ENCODE measurements around the gene RBPJ.
"Not testable (repeated sequence)": the region's sequence is repeated elsewhere in the genome, so short reads cannot be mapped to it uniquely, and the experiment has no call there.

RBPJ gene

DNA sequence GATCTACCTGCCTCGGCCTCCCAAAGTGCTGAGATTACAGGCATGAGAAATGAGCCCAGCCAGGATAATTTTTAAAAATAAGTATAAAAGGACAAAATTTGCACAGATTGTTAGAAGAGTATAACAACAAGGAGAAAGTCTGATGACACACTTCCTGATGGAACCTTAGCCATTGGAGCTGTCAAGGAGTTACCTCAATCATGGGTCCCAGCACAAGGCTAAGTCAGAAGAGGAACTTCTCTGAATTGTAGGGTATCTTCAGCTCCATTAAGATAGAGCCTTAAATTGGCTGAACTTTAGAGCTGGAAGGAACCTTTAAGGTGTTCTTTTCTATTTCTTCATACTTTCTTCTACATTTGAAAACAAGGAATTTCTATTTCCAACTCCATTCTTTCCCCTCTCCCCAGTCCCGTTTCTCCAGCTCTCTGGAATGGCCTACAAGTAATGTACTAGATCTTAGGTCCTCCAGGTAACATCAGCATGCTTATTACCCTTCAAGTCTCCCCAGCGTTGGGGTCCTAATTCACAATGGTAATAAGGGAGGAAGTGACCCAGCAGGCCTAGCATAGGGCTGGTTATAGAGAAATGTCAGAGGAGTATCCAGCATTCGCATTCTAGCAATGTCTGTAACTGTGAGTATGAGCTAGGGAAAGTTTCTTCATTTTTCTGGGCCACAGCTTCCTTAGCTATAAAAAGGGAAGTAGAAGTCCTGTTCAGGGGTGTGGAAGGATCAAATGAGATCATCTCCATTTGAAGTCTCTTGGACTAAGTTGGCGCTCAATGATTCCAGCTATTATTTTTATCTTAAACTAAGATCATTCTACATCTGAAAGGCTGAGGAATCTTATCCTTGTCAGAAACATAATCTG lies 18.5 kb upstream of the RBPJ start:
- DNase-seq (ENCODE audit: low read depth), result no peak

DNA sequence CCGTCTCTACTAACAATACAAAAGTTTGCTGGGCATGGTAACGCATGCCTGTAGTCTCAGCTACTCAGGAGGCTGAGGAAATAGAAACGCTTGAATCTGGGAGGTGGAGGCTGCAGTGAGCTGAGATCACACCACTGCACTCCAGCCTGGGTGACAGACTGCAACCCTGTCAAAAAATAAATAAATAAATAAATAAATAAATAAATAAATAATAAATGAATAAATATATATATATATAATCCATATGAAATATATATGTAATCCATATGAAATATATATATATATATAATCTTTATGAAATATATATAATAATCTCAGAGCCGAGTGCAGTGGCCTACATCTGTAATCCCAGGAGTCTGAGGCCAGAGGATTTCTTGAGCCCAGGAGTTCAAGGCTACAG lies 17.8 kb upstream of the RBPJ start:
- no peak for DNase-seq (ENCODE audit: low read depth)

DNA sequence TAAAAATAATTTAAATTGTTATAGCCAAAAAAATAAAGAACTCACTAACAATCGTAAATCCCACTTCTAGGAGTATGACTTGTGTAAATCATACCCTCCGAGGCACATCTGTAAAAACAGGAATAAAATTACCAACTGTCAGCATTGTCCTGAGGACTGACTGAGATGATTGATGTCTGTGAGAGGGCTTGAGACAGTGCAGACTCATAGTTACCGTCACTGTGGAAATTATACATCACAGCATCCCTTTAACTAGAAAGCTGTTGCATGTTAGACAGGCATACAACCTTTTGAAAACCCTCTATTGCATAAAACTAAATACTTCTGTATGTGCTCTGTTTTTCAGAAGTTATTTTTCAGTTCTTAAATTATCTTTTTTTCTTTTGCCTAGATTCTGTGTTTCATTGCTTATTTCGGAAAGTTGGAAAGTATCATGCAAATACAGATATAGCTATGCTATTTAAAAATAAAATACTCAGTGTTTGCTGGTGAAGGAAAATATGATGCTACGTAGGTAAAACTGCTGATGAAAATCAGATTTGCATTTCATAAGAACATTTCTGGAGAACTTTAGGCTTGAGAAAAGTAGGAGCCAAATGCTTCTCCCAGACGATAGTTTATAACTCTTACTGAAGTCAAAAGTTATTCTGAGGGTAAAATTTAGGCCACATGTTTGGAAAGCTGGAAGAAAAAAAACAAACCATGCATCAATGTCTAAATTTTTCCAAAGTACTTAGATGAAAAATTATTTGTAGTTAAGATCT lies 13.6 kb upstream of the RBPJ start:
- DNase-seq (ENCODE audit: low read depth), result no peak

DNA sequence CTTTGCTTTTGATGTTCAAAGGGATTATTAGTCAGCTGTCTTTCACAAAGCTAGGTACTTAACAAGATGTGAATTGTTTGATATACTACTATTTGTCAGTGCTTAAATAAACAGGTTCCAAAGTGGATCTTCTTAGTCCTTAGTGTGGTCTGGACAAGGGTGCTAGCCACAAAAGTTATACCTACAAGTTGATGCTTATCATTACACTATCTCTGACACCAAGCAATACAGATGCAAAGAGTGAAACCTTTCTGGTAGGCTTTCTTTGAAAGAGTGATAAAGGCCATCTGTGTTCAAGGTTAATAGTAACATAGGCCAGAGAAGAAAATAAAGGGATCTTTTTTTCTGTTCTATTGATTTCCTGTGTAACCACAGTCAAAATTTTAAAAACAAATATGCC lies 12.2 kb upstream of the RBPJ start:
- DNase-seq (ENCODE audit: low read depth), result no peak

DNA sequence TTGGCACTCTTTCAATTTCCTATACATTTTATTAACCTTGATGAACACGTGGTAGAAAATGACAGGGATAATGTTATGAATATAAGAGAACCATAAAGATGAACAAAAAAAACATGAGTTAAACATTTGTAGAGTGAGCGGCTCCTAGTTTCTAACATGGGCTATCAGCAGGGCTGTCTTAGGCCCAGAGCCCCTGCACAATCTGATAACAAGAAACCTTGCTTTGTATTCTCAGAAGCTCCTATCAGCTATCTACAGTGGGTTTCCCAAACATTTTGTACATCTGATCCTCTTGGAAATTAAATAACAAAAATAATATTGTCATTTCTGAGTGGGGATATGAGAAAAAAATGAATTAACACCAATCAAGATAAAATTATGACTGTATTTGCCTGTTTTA lies 10.6 kb upstream of the RBPJ start:
- DNase-seq (ENCODE audit: low read depth), result no peak

DNA sequence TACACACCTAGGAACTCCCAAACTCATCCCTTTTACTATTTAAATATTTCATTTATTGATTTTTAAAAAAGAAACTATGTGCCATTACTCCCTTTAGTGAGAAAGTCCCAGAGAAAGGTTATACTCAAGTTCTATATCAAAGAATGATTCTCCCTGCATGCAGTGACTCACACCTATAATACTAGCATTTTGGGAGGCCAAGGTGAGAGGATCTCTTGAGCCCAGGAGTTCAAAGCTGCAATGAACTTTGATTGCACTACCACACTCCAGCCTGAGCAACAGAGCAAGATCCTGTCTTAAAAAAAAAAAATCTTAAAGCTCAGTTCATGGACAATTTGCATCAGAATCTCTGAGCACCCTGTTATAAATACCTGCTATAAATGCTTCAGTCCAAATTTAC lies 9.2 kb upstream of the RBPJ start:
- DNase-seq (ENCODE audit: low read depth), result no peak

DNA sequence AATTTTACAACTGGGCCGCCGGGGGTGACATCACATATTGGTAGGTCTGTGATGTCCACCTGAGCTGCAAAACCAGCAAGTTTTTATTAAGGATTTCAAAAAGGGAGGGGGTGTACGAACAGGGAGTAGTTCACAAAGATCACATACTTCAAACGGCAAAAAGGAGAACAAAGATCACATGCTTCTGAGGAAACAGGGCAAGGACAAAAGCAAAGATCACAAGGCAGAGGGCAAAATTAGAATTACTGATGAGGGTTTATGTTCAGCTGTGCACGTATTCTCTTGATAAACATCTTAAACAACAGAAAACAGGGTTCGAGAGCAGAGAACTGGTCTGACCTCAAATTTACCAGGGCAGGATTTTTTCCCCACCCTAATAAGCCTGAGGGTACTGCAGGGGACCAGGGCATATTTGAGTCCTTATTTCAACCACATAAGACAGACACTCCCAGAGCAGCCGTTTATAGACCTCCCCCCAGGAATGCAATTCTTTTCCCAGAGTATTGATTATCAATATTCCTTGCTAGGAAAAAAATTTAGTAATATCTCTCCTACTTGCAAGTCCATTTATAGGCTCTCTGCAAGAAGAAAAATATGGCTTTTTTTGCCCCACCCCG lies 5.4 kb upstream of the RBPJ start:
- not testable (repeated sequence) for DNase-seq (ENCODE audit: low read depth)

DNA sequence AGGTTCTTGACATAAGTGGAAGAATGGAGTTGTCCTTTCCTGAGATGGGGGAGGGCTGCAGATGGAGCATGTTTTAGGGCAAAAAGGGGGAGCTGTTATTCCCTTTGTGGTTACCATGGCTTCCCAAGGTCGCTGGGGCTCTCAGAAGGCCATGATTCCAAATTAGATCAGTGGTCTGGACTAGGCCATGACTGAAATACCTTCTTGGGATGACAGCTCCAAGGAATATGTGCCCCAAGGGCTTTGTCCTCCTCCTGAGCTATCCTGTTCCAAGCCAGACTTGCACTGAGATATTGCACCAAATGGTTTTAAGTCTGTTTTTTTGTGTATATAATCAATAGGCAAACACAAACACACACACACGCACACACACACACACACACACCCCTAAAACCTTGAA lies 3.0 kb upstream of the RBPJ start:
- DNase-seq (ENCODE audit: low read depth), result no peak

DNA sequence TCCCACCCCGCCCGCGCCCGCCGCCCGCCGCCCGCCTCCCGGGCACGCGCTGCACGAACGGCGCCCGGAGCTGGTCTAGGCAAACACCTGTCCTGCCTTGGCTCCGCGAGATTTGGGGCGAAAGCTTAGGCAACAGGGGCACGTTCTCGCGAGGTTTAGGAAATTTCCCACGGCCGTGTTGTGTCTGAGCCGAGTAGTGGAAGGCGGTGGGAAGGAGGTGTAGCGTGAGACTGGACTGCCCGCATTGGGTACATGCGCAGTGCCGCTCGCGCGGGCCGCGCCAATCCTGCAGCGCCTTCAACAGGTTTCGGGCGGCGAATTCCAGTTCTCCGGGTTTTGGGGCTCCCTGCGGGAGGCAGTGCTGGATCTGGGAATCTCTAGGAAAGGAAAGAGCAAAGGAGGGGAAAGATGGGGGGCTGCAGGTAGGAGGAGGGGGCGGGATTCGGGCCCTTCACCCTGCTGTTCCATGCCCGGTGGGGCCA lies 1.3 kb upstream of the RBPJ start:
- peak; percentile 93 for DNase-seq (ENCODE audit: low read depth)

DNA sequence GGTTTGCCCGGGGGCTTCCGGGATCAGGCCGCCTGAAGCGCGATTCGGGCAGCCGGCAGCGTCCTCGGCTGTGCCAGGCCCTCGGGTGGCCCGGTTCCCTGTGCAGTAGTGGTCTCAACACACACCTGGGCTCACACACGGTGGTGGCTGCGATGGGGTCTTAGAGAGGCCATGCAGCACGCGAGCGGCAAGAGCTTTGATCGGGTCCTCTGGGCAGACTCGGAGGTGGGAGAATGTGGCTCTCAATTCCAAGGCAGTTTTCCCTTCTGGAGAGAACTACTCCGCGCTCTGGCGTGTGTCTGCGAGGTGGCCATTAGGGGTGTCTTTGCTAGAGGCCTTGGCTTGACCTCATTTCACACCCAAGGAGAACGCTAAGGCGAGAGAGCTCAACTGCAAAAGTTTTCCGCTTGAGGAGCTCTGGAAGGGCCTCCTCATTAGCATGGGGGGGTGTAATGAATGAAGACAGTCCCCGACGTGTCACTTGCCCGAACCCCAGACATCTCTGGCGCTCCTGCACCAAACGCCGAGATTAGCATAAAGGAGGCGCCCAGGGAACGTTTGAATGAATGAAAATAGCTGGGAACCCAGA lies 771 bp upstream of the RBPJ start:
- peak; percentile 28 for DNase-seq (ENCODE audit: low read depth)

DNA sequence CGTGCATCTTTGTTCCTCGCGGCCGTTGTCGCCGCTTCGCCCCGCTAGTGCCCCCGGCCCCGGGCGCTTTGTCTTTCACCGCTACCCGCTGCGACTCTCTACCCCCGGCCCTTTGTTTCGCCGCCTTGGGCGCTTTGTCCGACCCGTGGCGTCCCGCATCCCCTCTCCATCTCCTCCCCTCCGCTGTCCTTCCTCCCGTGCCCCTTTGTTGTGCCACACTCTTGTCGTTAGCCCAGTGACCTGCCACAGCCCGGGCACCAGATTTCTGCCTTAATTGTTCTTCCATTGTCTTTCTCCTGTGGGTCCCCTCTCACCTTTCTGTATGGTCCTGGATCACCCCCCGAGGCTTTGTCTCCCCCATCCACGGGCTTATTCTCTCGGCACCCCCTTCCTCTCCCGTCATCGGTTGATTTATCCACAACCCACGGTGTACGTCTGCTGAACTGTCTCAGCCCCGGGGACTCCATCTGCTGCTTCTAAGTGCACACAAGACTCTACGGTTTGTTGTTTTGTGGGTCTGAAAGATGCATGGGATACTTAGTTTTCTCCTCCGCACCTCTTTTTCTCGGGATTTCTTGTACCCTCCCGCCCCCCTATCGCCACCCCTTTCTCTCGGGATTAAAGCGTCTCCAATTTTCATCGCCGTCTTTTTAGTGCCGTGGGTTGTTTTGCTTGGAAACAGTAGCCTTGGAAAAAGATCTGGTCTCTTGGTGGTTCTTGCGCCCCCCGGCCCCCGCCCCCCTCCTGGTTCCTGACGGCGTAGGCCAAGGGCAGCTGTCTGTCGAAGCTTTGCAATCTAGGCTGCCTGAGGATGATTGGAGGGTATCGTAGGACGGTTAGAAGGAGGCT lies 783 bp downstream of the RBPJ start:
- peak; percentile 10 for DNase-seq (ENCODE audit: low read depth)

DNA sequence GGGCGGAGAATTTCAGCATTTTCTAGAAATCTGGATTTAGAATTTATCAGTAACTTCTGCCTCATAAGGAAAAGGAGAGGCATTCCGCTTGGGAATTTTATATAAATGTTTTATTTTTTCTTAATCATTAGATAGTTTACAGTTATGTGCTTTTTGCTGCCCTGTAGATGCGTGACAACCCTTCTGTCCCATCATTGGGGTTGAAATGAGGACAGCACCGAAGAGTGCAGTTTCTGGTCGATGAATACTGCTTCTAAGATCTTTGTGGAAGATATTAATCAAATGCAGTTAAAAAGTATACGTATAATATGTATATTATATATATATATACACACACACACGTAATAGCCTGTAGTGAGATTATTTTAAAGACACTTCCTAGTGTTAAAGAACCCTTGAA lies 1.5 kb downstream of the RBPJ start:
- DNase-seq (ENCODE audit: low read depth), result no peak

DNA sequence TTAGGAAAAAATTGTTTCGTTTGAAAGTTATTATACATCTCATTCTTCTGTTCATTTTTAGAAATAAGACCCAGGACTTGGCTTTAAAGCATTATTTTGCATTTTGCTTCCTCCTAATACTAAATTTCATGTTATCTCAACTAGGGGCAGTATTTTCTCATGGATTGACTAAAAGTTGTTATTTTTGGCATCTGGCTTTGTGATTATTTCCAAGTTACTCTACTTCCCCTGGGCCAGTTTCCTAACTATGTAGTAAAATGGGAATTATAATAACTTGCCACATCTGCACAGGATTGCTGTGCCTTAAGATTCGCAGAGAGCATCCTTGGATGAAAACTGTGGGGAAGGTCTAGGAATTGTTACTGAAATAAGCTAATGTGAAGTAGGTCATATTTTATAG lies 3.0 kb downstream of the RBPJ start:
- no peak for DNase-seq (ENCODE audit: low read depth)

DNA sequence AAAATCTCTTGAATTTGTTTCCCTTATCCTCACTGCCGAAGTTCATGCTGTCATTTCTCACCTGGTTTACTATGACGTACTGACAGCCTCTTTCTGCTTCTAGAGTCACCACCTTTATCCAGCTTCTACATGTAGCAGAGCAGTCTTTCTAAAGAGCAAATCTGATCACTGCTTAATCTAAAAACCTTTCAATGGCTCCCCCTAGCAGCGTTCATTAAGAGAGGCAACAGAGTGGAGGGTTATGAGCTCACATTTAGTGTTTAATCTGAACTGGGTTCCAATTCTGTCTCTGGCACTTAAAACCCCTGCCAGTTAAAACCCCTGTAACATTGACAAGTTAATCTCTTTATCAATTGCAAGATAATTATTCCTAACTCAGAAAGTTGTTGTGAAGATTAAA lies 4.4 kb downstream of the RBPJ start:
- no peak for DNase-seq (ENCODE audit: low read depth)

DNA sequence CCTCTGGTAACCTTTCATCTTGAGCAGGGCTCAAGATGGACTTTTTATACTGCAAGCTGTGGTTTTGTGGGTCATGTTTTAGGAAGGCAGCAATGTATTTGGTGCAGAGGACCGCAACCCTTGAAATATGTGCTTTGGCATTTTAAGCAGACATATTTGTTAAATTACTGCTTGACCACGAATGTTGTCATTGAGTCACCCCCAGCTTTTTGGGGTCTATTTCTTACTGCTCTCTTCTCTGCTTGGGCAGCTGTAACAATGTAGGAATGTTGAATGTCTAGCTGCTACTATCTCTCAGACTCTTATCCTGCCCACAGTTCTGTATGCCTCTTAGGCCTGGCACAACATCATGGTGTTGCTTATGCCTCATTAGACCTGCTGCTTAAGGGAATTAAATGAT lies 6.0 kb downstream of the RBPJ start:
- no peak for DNase-seq (ENCODE audit: low read depth)

DNA sequence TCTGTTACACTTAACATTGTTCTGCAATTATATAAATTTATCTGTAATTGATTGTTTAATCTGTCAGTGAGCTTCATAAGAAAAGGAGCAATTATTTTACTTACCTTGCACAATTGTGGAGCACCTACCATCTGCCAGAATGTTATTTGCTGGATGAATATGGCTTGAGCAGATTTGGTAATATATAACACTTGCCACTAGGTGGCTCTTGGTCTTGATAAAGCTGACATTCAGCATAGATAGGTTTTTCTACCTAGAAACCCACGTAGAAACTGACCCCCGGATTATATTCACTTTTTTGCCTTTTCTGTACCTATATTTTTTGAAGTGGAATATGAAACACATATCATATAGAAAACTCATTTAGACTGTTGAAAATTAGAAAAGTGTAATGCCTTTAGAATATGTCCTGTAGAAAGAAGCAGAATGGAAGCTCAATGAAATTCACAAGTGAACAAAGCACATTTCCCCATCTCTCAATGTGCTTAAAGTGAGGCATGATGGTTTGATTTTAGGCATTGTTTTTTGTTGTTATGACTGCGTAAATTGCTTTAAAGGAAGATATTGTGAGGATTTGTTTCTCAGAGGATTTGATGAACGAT lies 9.5 kb downstream of the RBPJ start:
- no peak for DNase-seq (ENCODE audit: low read depth)

DNA sequence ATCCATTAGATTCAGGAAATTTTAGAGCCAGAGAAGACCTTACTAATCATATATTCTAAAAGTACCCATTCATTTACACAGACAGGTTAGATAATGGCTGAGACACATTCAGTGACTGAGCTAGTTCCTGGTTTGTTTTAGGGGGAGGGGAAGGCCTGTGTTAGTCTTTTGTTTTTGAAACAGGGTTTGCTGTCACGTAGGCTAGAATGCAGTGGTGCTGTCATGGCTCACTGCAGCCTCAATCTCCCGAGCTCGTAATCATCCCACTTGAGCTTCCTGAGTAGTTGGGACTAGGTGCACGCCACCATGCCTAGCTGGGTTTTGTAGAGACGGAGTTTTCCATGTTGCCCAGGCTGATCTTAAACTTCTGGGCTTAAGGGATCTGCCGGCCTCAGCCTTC lies 10.1 kb downstream of the RBPJ start:
- no peak for DNase-seq (ENCODE audit: low read depth)

DNA sequence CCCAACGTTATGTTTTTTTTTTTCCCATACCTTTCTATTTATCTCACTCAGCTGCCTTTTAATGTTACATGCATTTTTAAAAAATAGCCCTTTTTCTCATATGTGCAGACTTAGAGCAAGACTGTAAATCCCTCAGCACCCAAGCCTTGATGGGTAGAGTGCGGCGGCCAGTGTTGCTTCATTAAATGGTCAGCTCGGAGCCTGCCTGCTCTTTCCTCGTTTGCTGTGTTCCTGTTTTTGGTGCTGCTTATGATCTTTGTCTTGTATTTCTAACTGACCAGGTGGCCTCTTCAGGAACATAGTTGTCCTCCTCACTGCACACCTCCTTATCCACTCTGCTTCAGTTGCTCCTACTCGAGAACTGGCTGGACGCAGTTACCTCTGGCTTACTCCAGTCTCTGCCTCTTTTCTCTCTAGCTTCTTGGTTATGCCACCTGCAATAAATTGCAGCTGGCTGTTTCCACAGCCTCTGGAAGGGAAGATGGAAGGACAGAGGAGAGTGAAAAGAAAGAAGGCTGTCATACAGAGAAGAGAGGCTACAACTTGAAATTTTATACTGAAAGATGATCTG lies 10.7 kb downstream of the RBPJ start:
- DNase-seq (ENCODE audit: low read depth), result no peak

DNA sequence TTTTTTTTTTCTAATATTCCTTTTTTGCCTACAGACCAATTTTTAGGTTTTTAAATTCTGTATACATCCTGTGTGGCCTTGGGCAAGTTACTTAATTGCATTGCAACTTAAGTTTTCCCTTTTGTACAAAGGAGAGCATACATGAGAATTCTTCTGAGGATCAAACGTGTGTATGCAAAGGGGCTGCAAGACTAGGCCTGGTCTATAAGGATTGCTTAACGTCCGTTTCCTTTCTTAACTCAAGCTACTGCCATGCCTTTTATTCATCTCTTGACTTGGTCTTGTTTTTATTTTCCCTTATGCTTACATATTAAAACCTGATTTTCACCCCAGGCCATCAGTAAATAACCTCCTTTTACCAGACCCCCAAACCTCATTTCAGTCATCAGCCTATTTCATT lies 13.6 kb downstream of the RBPJ start:
- DNase-seq (ENCODE audit: low read depth), result no peak

DNA sequence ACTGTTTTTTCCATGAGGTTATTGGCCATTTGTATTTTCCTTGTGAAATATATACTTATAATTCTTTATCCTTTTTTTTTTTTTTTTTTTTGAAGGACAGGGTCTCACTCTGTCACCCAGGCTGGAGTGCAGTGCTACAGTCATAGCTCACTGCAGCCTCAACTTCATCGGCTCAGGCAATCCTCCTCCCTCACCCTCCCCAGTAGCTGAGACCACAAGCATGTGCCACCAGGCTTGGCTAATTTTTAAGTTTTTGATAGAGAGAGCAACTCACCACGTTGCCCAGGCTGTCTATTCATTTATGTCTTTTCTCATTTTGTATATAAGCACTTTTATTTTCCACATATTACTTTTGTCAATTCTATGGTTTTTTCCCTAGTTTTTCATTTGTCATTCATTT lies 16.8 kb downstream of the RBPJ start:
- DNase-seq (ENCODE audit: low read depth), result no peak
